DOHH2 (cell line): ENCODE results near the gene UXS1.

Source experiments
- CTCF ChIP-seq: fragments of 200-600 bp; sonication (generic); IDR thresholded peaks from one replicate; pipeline ENCODE4 v1.5.1; 2014; ENCODE audit warnings: antibody characterized with exemption, mild to moderate bottlenecking, low read depth, low read length; ENCODE audit not compliant: poor library complexity, severe bottlenecking
- EZH2phosphoT487 ChIP-seq: fragments of 200-600 bp; sonication (generic); IDR thresholded peaks from 2 replicates; pipeline ENCODE4 v1.6.1; 2017; ENCODE audit warnings: borderline replicate concordance, mild to moderate bottlenecking, antibody characterized with exemption, low read length, moderate library complexity, mixed read lengths

DNA sequence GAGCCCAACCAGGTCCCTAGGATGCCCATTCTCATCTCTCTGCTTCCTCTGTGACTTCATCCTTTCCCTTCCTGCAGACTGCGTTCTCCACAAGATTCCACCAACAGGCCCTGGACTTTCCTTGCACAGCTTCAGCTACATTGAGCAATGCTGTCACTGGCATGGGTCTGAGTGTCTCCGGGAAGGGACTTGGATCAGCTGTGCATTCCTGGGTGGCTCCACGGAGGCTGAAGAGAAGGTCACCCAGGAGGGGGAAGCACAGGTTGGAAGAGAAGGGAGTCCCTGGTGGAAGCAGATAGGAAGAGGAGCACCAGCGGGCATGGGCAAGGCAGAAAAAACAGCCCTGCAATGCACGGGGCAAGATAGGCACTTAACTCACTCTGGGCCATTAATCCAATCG lies 140.5 kb downstream of the UXS1 start:
- TF ChIP-seq CTCF: no peak
- TF ChIP-seq EZH2phosphoT487: no peak
